RPMI7951 (cell line): ENCODE results near the gene CNTN4. TPM values are rescaled to one million over a fixed set of nuclear protein-coding genes. Genes with fewer than 3 reads are reported as not detected.
"Not testable (repeated sequence)": the region's sequence is repeated elsewhere in the genome, so short reads cannot be mapped to it uniquely, and the experiment has no call there.

ENCODE experiments used
- DNase-seq: peaks from one replicate; pipeline ENCODE4 v3.0.0-alpha.2; 2012; ENCODE audit warnings: low read depth
- total RNA-seq: library from RNA; depleted of rRNA; stranded (reverse); fragments of >200 nt; shearing (Covaris generic); gene quantifications from 2 replicates; pipeline ENCODE4 v1.2.3, GENCODE V29; 2014

Gene CNTN4
- total RNA-seq, 1 experiment from 2014 or later = not detected

GRCh38 chr3:2904054-2904453, 805.4 kb downstream of the CNTN4 start:
- DNase-seq = no peak

GRCh38 chr3:2908693-2909351, 810.2 kb downstream of the CNTN4 start:
- DNase-seq = no peak

- DNase-seq = no peak
Measured at GRCh38 chr3:2910997-2911396, 812.3 kb downstream of the CNTN4 start.

- no peak for DNase-seq
Measured at GRCh38 chr3:2915826-2916225, 817.2 kb downstream of the CNTN4 start.

GRCh38 chr3:2916640-2917039, 818.0 kb downstream of the CNTN4 start:
- DNase-seq = not testable (repeated sequence)

GRCh38 chr3:2920103-2920502, 821.4 kb downstream of the CNTN4 start:
- DNase-seq = no peak

- DNase-seq = no peak
Measured at GRCh38 chr3:2921452-2921851, 822.8 kb downstream of the CNTN4 start.

- peak; percentile 7 for DNase-seq
Measured at GRCh38 chr3:2921903-2922302, 823.2 kb downstream of the CNTN4 start.

GRCh38 chr3:2923390-2923789, 824.7 kb downstream of the CNTN4 start:
- DNase-seq = no peak

GRCh38 chr3:2927259-2927658, 828.6 kb downstream of the CNTN4 start:
- DNase-seq = no peak

GRCh38 chr3:2929574-2929973, 830.9 kb downstream of the CNTN4 start:
- peak; percentile 4 for DNase-seq

GRCh38 chr3:2931265-2931664, 832.6 kb downstream of the CNTN4 start:
- DNase-seq = no peak

GRCh38 chr3:2934541-2934940, 835.9 kb downstream of the CNTN4 start:
- no peak for DNase-seq

- DNase-seq = no peak
Measured at GRCh38 chr3:2937055-2937454, 838.4 kb downstream of the CNTN4 start.

- no peak for DNase-seq
Measured at GRCh38 chr3:2937592-2937991, 838.9 kb downstream of the CNTN4 start.

GRCh38 chr3:2938711-2939110, 840.0 kb downstream of the CNTN4 start:
- DNase-seq = no peak

GRCh38 chr3:2940062-2940461, 841.4 kb downstream of the CNTN4 start:
- no peak for DNase-seq

- DNase-seq = no peak
Measured at GRCh38 chr3:2944628-2945027, 846.0 kb downstream of the CNTN4 start.

- no peak for DNase-seq
Measured at GRCh38 chr3:2945121-2945520, 846.5 kb downstream of the CNTN4 start.

- no peak for DNase-seq
Measured at GRCh38 chr3:2947536-2947935, 848.9 kb downstream of the CNTN4 start.

- DNase-seq = no peak
Measured at GRCh38 chr3:2948882-2949281, 850.2 kb downstream of the CNTN4 start.

- DNase-seq = no peak
Measured at GRCh38 chr3:2950159-2950558, 851.5 kb downstream of the CNTN4 start.

GRCh38 chr3:2957115-2957514, 858.4 kb downstream of the CNTN4 start:
- DNase-seq = no peak

GRCh38 chr3:2958551-2958950, 859.9 kb downstream of the CNTN4 start:
- no peak for DNase-seq
